HEK293 (cell line): ENCODE measurements around the gene ZCCHC7.

Source experiments
- CTCF ChIA-PET: fragments of 350-600 bp; formaldehyde crosslinking; extraction: SDS; loops from one replicate; lab custom pipeline; 2021; ENCODE audit warnings: antibody characterized with exemption; lab: Yijun Ruan, JAX
- POLR2A ChIA-PET: fragments of 300-600 bp; formaldehyde crosslinking; extraction: SDS; loops from one replicate; lab custom pipeline; 2020; ENCODE audit warnings: antibody characterized with exemption, inconsistent platforms; lab: Yijun Ruan, JAX
- H3K27ac ChIP-seq: fragments of 200-500 bp; sonication (Bioruptor generic); 2 replicates; pipeline ENCODE4 v1.5.1; 2014; ENCODE audit warnings: low read depth, low read length, control low read depth, inconsistent platforms; ENCODE audit errors: extremely low read depth
- H3K36me3 ChIP-seq, 2 experiments: fragments of 200-500 bp in 1 of 2; sonication (Bioruptor generic) in 1 of 2; 1 replicate in 1 of 2; 2 replicates in 1 of 2; pipeline ENCODE4 v1.5.1; 2014 to 2017; ENCODE audit warnings: inconsistent platforms in 2 of 2, low read length in 2 of 2; ENCODE audit not compliant: control insufficient read depth in 2 of 2, insufficient read depth in 1 of 2
- H3K4me1 ChIP-seq: fragments of 200-500 bp; sonication (Bioruptor generic); 2 replicates; pipeline ENCODE4 v1.5.1; 2014; ENCODE audit warnings: mild to moderate bottlenecking, low read length, inconsistent platforms; ENCODE audit not compliant: control insufficient read depth, insufficient read depth
- H3K4me3 ChIP-seq: 2 replicates; pipeline ENCODE4 v1.5.1; 2011; ENCODE audit warnings: low read depth, mild to moderate bottlenecking, control low read depth, low read length, moderate library complexity
- H3K9me3 ChIP-seq: fragments of 200-500 bp; sonication (Bioruptor generic); 2 replicates; pipeline ENCODE4 v1.5.1; 2014; ENCODE audit warnings: low read depth, low read length, inconsistent platforms; ENCODE audit not compliant: control insufficient read depth, insufficient read depth
- GLI4 ChIP-seq: fragments of 450-650 bp; formaldehyde crosslinking; IDR thresholded peaks from 2 replicates; pipeline ENCODE4 v1.5.1; 2016; ENCODE audit warnings: missing biosample characterization, missing genetic modification characterization
- HOXA7 ChIP-seq: sonication (generic); formaldehyde crosslinking; IDR thresholded peaks from 2 replicates; pipeline ENCODE4 v1.8.1; 2022; ENCODE audit warnings: missing genetic modification reagents, borderline replicate concordance
- KLF10 ChIP-seq: fragments of 450-650 bp; IDR thresholded peaks from 2 replicates; pipeline ENCODE4 v1.5.1; 2018; ENCODE audit warnings: missing biosample characterization, mild to moderate bottlenecking, missing genetic modification characterization
- TSHZ1 ChIP-seq: fragments of 450-650 bp; formaldehyde crosslinking; IDR thresholded peaks from 2 replicates; pipeline ENCODE4 v1.5.1; 2016; ENCODE audit warnings: missing biosample characterization, missing genetic modification characterization, borderline replicate concordance
- ZBTB10 ChIP-seq: fragments of 450-650 bp; formaldehyde crosslinking; IDR thresholded peaks from 2 replicates; pipeline ENCODE4 v1.5.1; 2016; ENCODE audit warnings: missing biosample characterization, missing genetic modification characterization
- ZNF10 ChIP-seq: fragments of 450-650 bp; formaldehyde crosslinking; IDR thresholded peaks from 2 replicates; pipeline ENCODE4 v1.5.1; 2017; ENCODE audit warnings: missing biosample characterization, missing genetic modification characterization
- ZNF112 ChIP-seq: fragments of 450-650 bp; formaldehyde crosslinking; IDR thresholded peaks from 2 replicates; pipeline ENCODE4 v1.5.0; 2017; ENCODE audit warnings: missing biosample characterization, missing genetic modification characterization
- ZNF221 ChIP-seq: fragments of 450-650 bp; formaldehyde crosslinking; IDR thresholded peaks from 2 replicates; pipeline ENCODE4 v1.5.1; 2017; ENCODE audit warnings: missing biosample characterization, missing genetic modification characterization, borderline replicate concordance
- ZNF248 ChIP-seq: fragments of 450-650 bp; formaldehyde crosslinking; IDR thresholded peaks from 2 replicates; pipeline ENCODE4 v1.5.1; 2017; ENCODE audit warnings: missing biosample characterization, missing genetic modification characterization
- ZNF266 ChIP-seq: fragments of 450-650 bp; formaldehyde crosslinking; IDR thresholded peaks from 2 replicates; pipeline ENCODE4 v1.5.1; 2016; ENCODE audit warnings: missing biosample characterization, missing genetic modification characterization, low read depth
- ZNF398 ChIP-seq: fragments of 450-650 bp; formaldehyde crosslinking; IDR thresholded peaks from 2 replicates; pipeline ENCODE4 v1.5.1; 2017; ENCODE audit warnings: missing biosample characterization, missing genetic modification characterization
- ZNF549 ChIP-seq: fragments of 450-650 bp; IDR thresholded peaks from 2 replicates; pipeline ENCODE4 v1.5.1; 2018; ENCODE audit warnings: missing biosample characterization, missing genetic modification characterization, mild to moderate bottlenecking, inconsistent platforms, moderate library complexity
- ZNF558 ChIP-seq: fragments of 450-650 bp; formaldehyde crosslinking; IDR thresholded peaks from 2 replicates; pipeline ENCODE4 v1.5.1; 2016; ENCODE audit warnings: missing biosample characterization, missing genetic modification characterization
- ZNF560 ChIP-seq: fragments of 450-650 bp; formaldehyde crosslinking; IDR thresholded peaks from 2 replicates; pipeline ENCODE4 v1.5.1; 2017; ENCODE audit warnings: missing biosample characterization, missing genetic modification characterization, borderline replicate concordance
- ZNF561 ChIP-seq: fragments of 450-650 bp; IDR thresholded peaks from 2 replicates; pipeline ENCODE4 v1.5.1; 2018; ENCODE audit warnings: missing biosample characterization, missing genetic modification characterization, borderline replicate concordance
- ZNF596 ChIP-seq: fragments of 450-650 bp; IDR thresholded peaks from 2 replicates; pipeline ENCODE4 v1.5.0; 2018; ENCODE audit warnings: missing biosample characterization, mild to moderate bottlenecking, missing genetic modification characterization, moderate library complexity
- ZNF677 ChIP-seq: fragments of 450-650 bp; IDR thresholded peaks from 2 replicates; pipeline ENCODE4 v1.5.0; 2018; ENCODE audit warnings: missing biosample characterization, mild to moderate bottlenecking, missing genetic modification characterization, moderate library complexity
- ZNF785 ChIP-seq: fragments of 450-650 bp; formaldehyde crosslinking; IDR thresholded peaks from 2 replicates; pipeline ENCODE4 v1.5.1; 2016; ENCODE audit warnings: missing biosample characterization, missing genetic modification characterization

ZCCHC7 gene

GRCh38 chr9:37182718-37183117, 62.3 kb downstream of the ZCCHC7 start (continued):
- no peak for TF ChIP-seq ZNF677 (tag by site-specific recombination)
- no peak for TF ChIP-seq ZNF10 (tag by site-specific recombination)

GRCh38 chr9:37184905-37185867, 64.8 kb downstream of the ZCCHC7 start:
- H3K36me3 ChIP-seq: peaks cover 0 to 5% of the 10 kb centered on the region in 2 experiments; a peak in 1 of 3 replicates
- no peaks in the 10 kb centered on the region for H3K9me3 ChIP-seq
- CTCF ChIA-PET: no interaction called here
- TF ChIP-seq KLF10 (tag by site-specific recombination) (no peak), ZNF785 (tag by site-specific recombination) (no peak), GLI4 (tag by site-specific recombination) (no peak), ZNF248 (tag by site-specific recombination) (no peak), ZNF398 (tag by site-specific recombination) (no peak), HOXA7 (CRISPR knock-in tag) (no peak), ZNF549 (no peak), ZNF596 (no peak), ZNF558 (tag by site-specific recombination) (no peak), TSHZ1 (tag by site-specific recombination) (no peak), ZBTB10 (tag by site-specific recombination) (no peak), ZNF112 (no peak), ZNF266 (no peak), ZNF221 (tag by site-specific recombination) (no peak), ZNF561 (tag by site-specific recombination) (no peak), ZNF560 (tag by site-specific recombination) (no peak)
- no peaks in the 10 kb centered on the region for H3K4me1 ChIP-seq
- H3K4me3 ChIP-seq: no peak overlapping the region
- no peak overlapping the region for H3K27ac ChIP-seq
- POLR2A ChIA-PET: interaction anchor here (0.7 kb wide), 1 partner anchor 407 kb away, joined by 4 read pairs; no protein-coding TSS in a partner anchor
